SKM-1 (cell line): ENCODE data around the gene ADAMTS20.
"Not testable (repeated sequence)": the region's sequence is repeated elsewhere in the genome, so short reads cannot be mapped to it uniquely, and the experiment has no call there.

Experiments
- DNase-seq: peaks from one replicate; lab custom pipeline; 2025; ENCODE audit not compliant: unreplicated experiment; lab: John Stamatoyannopoulos, UW

ADAMTS20 gene

GRCh38 chr12:43551971-43552559, at the start of gene ADAMTS20:
Gene ADAMTS20 (minus strand): TSS chr12:43552203. CDS start chr12:43551921, 282 bp downstream.
- no peak for DNase-seq

GRCh38 chr12:43599708-43600107, 47.7 kb upstream of the ADAMTS20 start:
- DNase-seq, result no peak

GRCh38 chr12:43599066-43599465, 47.1 kb upstream of the ADAMTS20 start:
- no peak for DNase-seq

- no peak for DNase-seq
Measured at GRCh38 chr12:43590307-43590706, 38.3 kb upstream of the ADAMTS20 start.

GRCh38 chr12:43586646-43587245, 34.7 kb upstream of the ADAMTS20 start:
- DNase-seq, result no peak

- no peak for DNase-seq
Measured at GRCh38 chr12:43585676-43586075, 33.7 kb upstream of the ADAMTS20 start.

- no peak for DNase-seq
Measured at GRCh38 chr12:43580601-43581000, 28.6 kb upstream of the ADAMTS20 start.

- DNase-seq, result no peak
Measured at GRCh38 chr12:43579206-43579605, 27.2 kb upstream of the ADAMTS20 start.

GRCh38 chr12:43578782-43579181, 26.8 kb upstream of the ADAMTS20 start:
- no peak for DNase-seq

GRCh38 chr12:43577381-43577780, 25.4 kb upstream of the ADAMTS20 start:
- DNase-seq, result no peak

- DNase-seq, result no peak
Measured at GRCh38 chr12:43576162-43576561, 24.2 kb upstream of the ADAMTS20 start.

- no peak for DNase-seq
Measured at GRCh38 chr12:43571885-43572284, 19.9 kb upstream of the ADAMTS20 start.

- no peak for DNase-seq
Measured at GRCh38 chr12:43556057-43556456, 4.1 kb upstream of the ADAMTS20 start.

GRCh38 chr12:43551279-43551970, 578 bp downstream of the ADAMTS20 start:
- no peak for DNase-seq

GRCh38 chr12:43550831-43551271, 1.2 kb downstream of the ADAMTS20 start:
- no peak for DNase-seq

GRCh38 chr12:43544703-43545102, 7.3 kb downstream of the ADAMTS20 start:
- no peak for DNase-seq

GRCh38 chr12:43540470-43540869, 11.5 kb downstream of the ADAMTS20 start:
- no peak for DNase-seq

GRCh38 chr12:43537675-43538074, 14.3 kb downstream of the ADAMTS20 start:
- not testable (repeated sequence) for DNase-seq

GRCh38 chr12:43516045-43516444, 36.0 kb downstream of the ADAMTS20 start:
- no peak for DNase-seq

- DNase-seq, result no peak
Measured at GRCh38 chr12:43501703-43502102, 50.3 kb downstream of the ADAMTS20 start.

GRCh38 chr12:43493261-43493797, 58.7 kb downstream of the ADAMTS20 start:
- DNase-seq, result no peak
